GM21528 (cell line): ENCODE data around the gene CCDC69.
"Not testable (repeated sequence)": the region's sequence is repeated elsewhere in the genome, so short reads cannot be mapped to it uniquely, and the experiment has no call there.

ENCODE experiments used
- ATAC-seq: cut with Tn5 transposase; IDR thresholded peaks from one replicate; pipeline ENCODE4 v1.9.1; 2021; ENCODE audit warnings: mild to moderate bottlenecking, moderate library complexity; ENCODE audit not compliant: unreplicated experiment, low FRiP score

Gene CCDC69, protein sequence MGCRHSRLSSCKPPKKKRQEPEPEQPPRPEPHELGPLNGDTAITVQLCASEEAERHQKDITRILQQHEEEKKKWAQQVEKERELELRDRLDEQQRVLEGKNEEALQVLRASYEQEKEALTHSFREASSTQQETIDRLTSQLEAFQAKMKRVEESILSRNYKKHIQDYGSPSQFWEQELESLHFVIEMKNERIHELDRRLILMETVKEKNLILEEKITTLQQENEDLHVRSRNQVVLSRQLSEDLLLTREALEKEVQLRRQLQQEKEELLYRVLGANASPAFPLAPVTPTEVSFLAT

DNA sequence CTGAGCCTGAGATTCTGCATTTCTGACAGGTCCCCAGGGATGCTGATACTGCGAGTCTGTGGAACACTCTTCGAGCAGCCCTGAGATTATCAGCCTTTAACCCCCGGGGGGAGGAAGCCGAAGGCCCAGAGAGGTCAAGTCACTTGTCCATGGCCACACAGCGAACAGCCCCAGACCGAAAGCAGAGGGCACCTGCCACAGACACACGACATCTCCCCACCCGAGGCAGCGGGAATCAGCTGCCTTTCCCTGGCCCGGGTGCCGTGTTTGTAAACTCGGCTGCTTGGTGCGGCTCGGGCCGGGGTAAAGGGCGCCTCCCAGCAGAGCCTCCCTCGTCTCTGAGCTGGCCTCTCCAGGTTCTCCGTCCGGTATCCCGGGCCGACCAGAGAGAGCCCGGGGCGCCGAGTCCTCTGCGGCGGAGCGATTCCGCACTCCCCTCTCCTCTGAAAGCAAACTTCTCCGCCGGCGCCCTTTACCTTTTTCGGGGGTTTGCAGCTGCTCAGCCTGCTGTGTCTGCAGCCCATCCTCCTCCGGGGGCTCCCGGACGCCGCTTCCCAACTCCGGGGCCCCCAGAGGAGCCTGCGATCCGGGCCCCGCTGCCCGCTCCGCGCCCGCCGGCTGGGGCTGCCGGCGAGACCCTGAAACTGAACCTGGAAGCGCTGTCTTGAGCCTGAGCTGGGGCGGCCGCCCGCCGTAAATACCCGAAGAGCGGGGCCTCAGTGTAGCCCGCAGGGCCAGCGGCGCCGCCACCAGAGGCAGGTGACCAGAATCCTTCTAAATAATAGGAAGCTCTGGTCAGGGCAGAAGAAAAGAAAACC lies at the start of gene CCDC69:
Gene CCDC69 (minus strand): TSS at position 646 of the 818 bp plus-strand sequence. CDS start 122 bp downstream, at position 524.
- peak; percentile 80 for ATAC-seq

DNA sequence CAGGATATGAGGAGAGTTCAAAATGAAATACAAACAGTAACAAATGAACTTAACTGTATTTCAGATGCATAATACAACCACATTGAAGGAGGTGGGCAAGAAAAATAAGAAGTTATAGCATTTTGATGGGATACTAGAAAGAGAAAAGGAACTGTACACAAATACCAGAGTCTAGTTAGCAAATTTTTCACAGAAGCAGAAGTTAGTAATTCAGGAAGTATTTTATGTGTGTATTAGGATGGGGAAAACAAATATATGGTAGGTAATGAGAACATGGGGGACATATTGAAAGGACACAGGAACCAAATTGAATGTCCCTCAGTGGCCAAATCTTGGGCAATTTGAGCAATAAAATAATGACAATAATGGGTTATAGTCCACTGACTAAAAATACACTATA lies 47.4 kb upstream of the CCDC69 start:
- ATAC-seq, result no peak

DNA sequence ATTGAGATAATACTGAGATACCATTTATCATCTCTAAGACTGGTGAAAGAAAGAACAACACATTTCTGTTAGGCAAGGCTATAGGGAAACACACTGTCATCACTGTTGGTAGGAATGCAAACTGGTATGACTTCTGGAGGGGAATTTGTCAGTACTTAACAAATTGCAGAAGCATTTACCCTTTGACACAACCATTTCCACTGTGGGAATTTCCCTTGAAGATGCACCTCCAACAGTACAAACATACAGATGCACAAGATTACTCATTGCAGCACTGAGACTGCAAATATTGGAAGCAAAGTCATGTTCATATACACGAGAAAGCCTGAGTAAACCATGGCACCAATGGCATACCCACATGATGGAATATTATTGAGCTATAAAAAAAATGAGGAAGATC lies 46.7 kb upstream of the CCDC69 start:
- peak; percentile 75 for ATAC-seq

GRCh38 chr5:151267491-151268260 lies 43.8 kb upstream of the CCDC69 start:
- ATAC-seq, result no peak

GRCh38 chr5:151264113-151264512 lies 40.2 kb upstream of the CCDC69 start:
- ATAC-seq, result no peak

GRCh38 chr5:151262532-151262931 lies 38.6 kb upstream of the CCDC69 start:
- ATAC-seq, result no peak

GRCh38 chr5:151259931-151260330 lies 36.0 kb upstream of the CCDC69 start:
- no peak for ATAC-seq

- ATAC-seq, result no peak
These were observed 34.9 kb upstream of the CCDC69 start for GRCh38 chr5:151258816-151259215.

DNA sequence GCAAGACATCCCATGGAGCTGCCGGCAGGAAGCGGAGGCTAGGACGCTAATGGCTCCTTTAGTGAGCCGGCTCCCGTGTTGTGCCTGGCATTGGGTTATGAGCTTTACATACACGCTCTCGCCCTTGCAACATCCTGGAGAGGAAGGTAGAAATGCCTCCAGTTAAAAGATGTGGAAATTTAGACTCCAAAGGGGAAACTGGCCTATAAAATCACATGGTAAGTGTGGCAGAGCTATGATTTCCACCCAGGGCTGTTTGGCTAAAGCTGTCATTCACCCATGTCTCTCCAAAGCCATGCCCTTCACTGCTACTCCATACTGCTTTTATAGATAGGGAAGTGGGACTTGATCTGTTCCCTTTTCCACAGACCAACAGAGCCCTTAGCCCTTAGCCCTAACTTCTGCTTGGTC lies 34.3 kb upstream of the CCDC69 start:
- no peak for ATAC-seq

GRCh38 chr5:151257731-151258181 lies 33.9 kb upstream of the CCDC69 start:
- peak; percentile 23 for ATAC-seq

DNA sequence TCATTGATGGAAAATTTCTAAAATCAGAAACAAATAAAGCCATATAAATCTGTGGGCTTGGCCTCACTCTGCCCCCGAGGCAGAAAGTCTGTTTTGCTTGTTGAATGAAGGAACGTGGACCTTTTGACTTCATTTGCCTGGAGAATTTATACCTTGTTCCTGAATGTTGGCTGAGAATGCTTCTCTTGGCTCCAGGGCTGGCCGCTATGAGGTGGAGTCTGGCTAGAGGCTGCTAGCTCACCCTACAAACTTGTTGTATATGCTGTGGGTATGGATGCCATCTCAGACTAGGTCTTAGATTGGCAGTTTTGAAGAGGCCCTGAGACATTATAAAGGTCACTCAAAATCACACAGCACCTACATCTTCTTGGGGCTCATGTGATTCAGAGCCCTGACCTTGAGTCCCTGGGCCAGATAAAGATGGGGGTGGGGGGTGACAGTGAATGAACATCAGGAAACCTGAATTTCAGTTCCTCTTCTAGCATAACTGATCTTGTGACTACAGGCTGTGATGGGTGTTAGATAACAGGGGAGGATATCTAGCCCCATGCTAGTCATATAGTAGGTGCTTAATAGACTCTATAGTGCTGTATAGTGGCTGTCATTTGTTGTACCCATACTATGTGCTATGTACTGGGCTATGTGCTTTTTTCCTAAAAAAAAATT lies 31.9 kb upstream of the CCDC69 start:
- ATAC-seq, result peak; percentile 41

- not testable (repeated sequence) for ATAC-seq
These were observed 31.1 kb upstream of the CCDC69 start for GRCh38 chr5:151254990-151255389.

- no peak for ATAC-seq
These were observed 30.7 kb upstream of the CCDC69 start for GRCh38 chr5:151254556-151254955.

DNA sequence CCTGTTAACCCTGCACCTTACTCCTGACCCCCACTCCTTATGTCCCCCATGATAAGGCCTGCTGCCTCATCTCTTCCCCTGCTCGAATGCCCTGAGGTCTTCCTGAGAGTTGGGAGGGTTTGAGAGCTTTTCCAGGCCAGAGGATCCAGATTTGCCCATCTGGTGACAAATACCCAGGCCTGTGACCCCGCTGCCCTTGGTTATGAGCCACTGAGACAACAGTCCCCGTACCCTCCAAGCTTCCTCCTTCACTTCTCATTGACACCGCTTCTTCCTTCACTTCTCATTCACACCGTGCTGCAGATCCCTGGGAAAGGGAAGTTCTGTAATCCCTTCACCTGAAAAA lies 29.7 kb upstream of the CCDC69 start:
- no peak for ATAC-seq

GRCh38 chr5:151252762-151253604 lies 29.1 kb upstream of the CCDC69 start, which contains the start of gene GM2A:
Gene GM2A, plus strand, starts transcription at chr5:151253185. Its CDS starts 32 bp downstream, at chr5:151253217.
- ATAC-seq, result peak; percentile 81

DNA sequence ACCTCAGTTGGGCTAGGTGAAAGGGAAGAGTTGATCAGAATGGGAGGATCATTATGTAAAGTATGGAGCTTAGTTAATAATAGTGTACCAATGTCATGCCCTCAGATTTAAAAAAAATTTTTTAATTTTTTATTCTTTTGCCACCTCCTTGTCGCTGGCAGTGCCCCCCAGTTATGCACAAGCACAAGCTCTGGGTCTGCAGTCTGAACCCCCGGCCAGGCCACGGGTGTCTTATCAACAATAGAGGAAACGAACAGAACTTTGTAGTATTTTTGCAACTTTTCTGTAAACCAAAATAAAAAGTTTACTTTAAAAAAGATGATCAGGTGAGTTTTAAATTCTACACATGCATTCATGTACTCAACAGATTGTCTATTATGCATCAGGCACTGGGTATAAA lies 27.7 kb upstream of the CCDC69 start:
- no peak for ATAC-seq

DNA sequence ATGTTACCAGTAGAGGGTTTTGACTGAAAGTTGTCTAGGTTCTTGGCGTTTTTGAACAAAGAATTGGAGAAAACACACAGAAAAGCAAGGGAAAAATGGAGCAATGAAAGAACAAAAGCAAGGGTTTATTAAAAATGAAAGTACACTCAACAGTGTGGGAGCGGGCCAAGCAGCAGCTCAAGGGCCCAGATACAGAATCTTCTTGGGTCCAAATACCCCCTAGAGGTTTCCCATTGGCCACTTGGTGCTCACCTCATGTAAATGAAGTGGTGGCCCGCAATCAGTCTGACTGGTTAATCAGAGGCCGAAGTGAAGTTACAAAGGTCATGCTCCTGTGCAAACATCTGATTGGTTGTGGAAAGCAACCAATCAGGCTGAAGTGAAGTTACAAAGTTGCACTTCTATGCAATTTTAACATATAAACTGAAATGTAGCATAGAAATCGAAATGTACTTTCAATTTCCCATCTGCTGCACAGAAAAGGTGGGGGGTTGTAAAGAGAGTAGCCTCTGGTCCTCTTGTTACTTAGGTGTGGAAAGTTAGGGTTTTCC lies 27.2 kb upstream of the CCDC69 start:
- ATAC-seq, result no peak

DNA sequence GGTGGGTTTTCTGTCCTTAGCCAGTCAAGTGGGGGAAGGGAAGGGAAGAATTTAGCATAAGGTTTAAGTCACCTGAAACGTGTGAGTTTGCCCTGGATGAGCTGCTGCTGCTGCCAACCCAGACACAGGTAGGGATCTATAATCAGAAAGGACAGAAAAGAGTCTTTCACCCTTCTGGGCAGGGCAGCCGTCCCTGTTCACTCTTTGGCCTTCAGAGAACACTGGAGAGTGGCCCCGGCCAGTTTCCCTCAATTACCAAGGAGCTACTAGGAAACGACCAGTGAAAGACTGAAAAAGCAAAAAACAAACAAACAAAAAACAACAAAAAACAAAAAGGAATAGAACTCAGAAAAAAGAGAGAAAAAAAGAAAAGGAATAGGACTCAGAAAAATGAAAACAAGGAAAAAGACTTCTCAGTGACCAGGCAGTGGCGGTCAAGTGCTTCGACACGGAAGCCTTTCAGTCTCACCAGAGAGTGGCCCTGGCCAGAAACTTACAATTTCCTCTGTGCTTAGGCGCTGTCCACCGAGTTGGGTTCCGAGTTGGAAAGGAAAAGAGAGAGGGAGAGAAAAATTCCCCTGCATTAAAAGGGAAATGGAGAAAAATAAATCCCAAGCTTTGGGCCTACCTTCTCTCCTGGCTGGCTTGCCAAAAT lies 26.6 kb upstream of the CCDC69 start:
- ATAC-seq, result no peak

GRCh38 chr5:151249281-151249680 lies 25.4 kb upstream of the CCDC69 start:
- ATAC-seq, result no peak
